ENCODE measurements around the gene RAPGEF3.

DNA sequence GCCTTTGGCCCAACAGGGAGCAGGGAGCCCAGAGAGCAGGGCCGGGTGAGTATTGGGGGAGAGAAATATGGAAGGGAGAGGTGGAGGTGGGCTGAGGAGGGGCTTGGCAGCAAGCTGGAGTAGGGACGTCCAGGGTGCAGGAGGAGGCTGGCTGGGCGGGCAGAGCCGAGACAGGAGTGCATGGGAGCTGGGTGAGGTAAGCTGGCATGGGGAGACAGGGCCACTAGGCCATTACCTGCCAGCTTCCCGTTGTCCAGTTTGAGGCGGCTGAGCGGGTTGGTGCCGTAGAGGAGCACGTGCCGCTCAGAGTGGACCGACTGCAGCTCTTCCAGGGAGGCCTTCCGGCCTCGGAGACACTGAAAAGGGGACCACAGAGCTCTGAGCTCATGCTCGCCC is 32.7 kb upstream of the RAPGEF3 start:
- TF ChIP-seq CTCF (conservative IDR thresholded peaks at IDR 0.05; ENCODE audit: low read length): no peak
- TF ChIP-seq EZH2phosphoT487 (IDR thresholded peaks at IDR 0.05; ENCODE audit: borderline replicate concordance): no peak
